Measurements from ENCODE around the gene FALEC.
"Not testable (repeated sequence)": the region's sequence is repeated elsewhere in the genome, so short reads cannot be mapped to it uniquely, and the experiment has no call there.

DNA sequence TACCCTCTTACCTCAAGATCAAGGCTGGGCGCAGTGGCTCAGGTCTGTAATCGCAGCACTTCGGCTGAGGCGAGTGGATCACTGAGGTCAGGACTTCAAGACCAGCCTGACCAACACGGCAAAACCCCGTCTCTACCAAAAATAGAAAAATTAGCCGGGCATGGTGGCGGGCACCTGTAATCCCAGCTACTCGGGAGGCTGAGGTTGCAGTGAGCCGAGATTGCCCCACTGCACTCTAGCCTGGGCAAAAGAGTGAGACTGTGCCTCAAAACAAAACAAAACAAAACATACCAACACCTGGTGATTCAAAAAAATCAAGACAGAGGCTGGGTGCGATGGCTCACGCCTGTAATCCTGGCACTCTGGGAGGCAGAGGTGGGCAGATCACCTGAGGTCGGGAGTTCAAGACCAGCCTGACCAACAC lies 58.1 kb downstream of the FALEC start:
- peak in 2 of 3 donors; percentile 39 to 93 for TF ChIP-seq POLR2AphosphoS5 (IDR thresholded peaks at IDR 0.05)
- TF ChIP-seq, protein P1, sequence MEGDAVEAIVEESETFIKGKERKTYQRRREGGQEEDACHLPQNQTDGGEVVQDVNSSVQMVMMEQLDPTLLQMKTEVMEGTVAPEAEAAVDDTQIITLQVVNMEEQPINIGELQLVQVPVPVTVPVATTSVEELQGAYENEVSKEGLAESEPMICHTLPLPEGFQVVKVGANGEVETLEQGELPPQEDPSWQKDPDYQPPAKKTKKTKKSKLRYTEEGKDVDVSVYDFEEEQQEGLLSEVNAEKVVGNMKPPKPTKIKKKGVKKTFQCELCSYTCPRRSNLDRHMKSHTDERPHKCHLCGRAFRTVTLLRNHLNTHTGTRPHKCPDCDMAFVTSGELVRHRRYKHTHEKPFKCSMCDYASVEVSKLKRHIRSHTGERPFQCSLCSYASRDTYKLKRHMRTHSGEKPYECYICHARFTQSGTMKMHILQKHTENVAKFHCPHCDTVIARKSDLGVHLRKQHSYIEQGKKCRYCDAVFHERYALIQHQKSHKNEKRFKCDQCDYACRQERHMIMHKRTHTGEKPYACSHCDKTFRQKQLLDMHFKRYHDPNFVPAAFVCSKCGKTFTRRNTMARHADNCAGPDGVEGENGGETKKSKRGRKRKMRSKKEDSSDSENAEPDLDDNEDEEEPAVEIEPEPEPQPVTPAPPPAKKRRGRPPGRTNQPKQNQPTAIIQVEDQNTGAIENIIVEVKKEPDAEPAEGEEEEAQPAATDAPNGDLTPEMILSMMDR (IDR thresholded peaks at IDR 0.05), result not testable (repeated sequence)
- TF ChIP-seq POLR2A (IDR thresholded peaks at IDR 0.05), result not testable (repeated sequence)
